GM10266 (cell line): Measurements from ENCODE around the gene NHEJ1.

Source experiments
- DNase-seq: peaks from one replicate; pipeline ENCODE4 v3.0.0; 2012; ENCODE audit errors: extremely low spot score
- TF ChIP-seq, protein P1 (sequence below): IDR thresholded peaks from 2 replicates; pipeline ENCODE4 v1.5.1; 2012; ENCODE audit warnings: mild to moderate bottlenecking, low read depth; ENCODE audit not compliant: control insufficient read depth, insufficient read depth; ENCODE audit errors: missing control alignments

NHEJ1 gene

GRCh38 chr2:219031005-219031738, 129.4 kb downstream of the NHEJ1 start:
- no peak for DNase-seq
- TF ChIP-seq, protein P1, sequence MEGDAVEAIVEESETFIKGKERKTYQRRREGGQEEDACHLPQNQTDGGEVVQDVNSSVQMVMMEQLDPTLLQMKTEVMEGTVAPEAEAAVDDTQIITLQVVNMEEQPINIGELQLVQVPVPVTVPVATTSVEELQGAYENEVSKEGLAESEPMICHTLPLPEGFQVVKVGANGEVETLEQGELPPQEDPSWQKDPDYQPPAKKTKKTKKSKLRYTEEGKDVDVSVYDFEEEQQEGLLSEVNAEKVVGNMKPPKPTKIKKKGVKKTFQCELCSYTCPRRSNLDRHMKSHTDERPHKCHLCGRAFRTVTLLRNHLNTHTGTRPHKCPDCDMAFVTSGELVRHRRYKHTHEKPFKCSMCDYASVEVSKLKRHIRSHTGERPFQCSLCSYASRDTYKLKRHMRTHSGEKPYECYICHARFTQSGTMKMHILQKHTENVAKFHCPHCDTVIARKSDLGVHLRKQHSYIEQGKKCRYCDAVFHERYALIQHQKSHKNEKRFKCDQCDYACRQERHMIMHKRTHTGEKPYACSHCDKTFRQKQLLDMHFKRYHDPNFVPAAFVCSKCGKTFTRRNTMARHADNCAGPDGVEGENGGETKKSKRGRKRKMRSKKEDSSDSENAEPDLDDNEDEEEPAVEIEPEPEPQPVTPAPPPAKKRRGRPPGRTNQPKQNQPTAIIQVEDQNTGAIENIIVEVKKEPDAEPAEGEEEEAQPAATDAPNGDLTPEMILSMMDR = no peak

GRCh38 chr2:219030177-219030940, 130.3 kb downstream of the NHEJ1 start:
- no peak for DNase-seq
- TF ChIP-seq, protein P1 = no peak

DNA sequence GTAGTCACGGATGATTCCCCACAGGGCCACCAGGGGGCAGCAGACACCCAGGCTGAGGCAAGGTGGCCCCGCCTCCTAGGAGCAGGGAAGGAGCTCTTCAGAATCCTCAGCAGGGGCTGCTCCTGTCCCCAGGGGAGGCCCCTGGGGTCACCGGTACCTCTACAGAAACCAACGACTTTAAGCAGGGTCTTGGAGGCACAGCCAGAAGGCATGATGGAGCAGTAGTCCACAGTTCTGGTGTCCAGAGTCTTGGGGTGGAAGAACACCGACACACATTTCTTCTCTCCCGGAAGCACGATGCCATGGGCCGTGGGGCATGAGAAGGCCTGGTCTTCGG, 130.8 kb downstream of the NHEJ1 start:
- TF ChIP-seq, protein P1 = peak; percentile 96
- peak; percentile 84 for DNase-seq

GRCh38 chr2:219028996-219029828, 131.4 kb downstream of the NHEJ1 start:
- TF ChIP-seq, protein P1 = peak; percentile 14

DNA sequence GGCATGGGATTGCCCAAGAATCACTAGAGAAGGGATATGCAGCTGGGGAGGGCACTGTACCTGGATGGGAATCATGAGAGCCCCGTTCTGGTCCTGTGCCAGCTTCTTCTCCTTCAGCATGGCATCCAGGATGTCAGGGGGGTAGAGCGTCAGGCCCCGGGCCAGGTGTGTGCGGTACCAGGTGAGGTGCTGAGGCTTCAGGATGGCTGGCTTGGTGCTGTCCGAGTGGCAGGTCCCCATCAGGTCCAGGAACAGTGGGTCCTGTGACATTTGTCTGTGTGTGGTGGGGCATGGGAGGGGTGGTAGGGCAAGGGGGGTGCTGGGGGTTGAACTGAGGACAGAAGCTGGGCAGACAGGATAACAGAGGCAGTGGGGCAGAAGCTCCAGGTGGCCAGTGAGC, 132.5 kb downstream of the NHEJ1 start:
- DNase-seq = no peak
- TF ChIP-seq, protein P1 = no peak

More at GRCh38 chr2:219028996-219029828, 131.4 kb downstream of the NHEJ1 start:
- no peak for DNase-seq

GRCh38 chr2:219027511-219028055, 133.0 kb downstream of the NHEJ1 start:
- TF ChIP-seq, protein P1 = no peak
- no peak for DNase-seq
